Stimulated activated CD4-positive, alpha-beta T cell treated with anti-CD3 and anti-CD28 coated beads, Interleukin-12 subunit alpha, Interleukin-12 subunit beta, amount 100 ng/mL, for 24 hours (primary cell): ENCODE data around the gene VIPR2.
A peak's percentile ranks its signal among the peaks of the same experiment; 100 is the strongest.

Experiments used
- DNase-seq, 2 experiments: peaks; one replicate each; pipeline ENCODE4 v3.0.0-alpha.2; 2020; ENCODE audit warnings: low read depth in 2 of 2

The VIPR2 gene

GRCh38 chr7:159158125-159158887 is 13.6 kb upstream of the VIPR2 start:
- no peak for DNase-seq

DNA sequence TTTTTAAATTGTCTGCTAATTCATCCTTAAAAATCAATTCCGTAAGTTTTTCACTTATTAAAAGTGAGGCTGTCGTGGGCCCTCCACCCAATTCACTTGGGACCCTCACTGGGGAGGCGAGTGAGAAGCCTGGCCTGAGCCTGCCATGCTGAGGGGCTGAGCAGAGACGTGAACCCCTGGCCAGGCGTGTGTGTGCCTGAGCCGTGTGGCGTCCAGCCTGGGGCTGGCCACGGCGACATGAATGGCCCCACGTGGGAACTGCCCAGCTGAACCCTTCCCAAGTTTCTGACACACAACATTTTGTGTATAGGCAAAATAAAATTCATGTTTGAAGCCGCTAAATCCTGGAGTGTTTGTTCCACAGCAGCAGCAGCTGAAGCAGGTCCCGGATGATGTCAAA is 13.0 kb upstream of the VIPR2 start:
- no peak for DNase-seq

DNA sequence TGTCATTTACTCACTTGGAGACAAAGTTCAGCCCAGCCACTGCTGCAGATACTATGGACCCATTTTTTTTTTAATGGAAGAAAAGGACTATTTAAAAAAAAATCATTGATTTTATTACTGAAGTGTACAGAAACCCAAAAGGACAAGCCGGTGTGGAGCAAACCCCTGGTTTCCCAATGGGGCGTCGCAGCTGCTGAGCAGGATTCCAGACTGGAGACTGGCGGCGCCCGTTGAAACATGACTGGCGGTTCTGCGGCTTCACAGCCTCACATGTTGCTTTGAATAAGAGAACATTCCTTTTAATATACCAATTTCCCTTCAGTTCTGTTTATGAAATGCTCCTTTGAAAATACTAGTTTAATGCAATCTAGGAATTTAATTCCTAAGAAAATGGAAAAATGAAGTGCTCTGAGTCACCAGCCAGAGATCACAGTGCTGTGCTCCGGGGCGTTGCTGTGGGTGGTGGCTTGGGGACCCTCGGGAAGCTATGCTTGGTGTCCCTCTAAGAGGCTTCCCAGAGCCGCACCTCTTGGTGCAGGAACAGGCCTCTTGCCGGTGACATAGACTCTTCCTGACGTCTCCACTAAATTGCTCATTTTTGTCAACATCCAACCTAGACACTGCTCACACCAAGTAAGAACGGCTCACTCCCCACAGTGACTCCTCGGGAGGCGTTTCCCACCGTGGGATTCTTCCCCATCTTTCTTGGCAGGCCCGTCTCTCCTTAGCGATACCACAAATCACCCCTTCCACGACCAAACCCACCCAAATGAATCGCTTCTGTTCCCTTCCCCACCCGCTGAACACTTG is 12.0 kb upstream of the VIPR2 start:
- DNase-seq = no peak

DNA sequence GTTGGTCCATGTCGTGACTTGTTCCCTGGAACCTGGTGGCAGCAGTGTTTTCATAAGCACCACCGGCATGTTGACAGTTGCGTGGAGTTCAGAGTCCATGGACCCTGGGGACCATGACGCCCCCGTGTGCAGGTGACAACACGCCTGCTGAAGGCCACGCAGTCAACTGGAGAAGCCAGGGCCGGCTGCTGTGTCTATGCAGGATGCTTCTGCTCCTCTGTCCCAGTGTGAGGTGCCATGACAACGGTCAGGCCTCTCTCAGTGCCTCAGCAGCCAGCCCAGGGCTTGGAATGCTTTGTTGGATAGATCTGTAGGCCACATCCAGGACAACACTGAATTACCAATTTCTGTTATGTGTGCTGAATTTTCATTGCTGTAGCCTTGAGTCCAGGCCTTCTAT is 10.7 kb upstream of the VIPR2 start:
- no peak for DNase-seq

GRCh38 chr7:159154243-159154642 is 9.6 kb upstream of the VIPR2 start:
- DNase-seq = no peak

DNA sequence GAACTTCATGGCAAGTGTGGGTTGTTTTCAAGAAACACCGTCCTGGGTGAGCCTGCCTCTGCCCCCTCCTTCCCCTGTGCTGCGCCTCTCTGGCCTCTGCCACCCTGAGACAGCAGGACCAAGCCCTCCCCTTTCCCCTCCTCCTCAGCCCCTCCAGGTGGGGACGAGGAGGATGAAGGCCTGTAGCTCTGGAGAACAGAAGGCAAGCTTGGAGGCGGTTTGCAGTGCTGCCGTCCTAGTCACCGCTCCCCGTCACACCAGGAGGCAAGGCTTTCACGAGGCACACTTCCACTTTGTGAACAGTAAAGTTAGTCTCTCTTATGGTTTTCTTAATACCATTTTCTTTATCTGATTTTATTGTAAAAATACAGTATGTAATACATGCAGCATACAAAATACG is 8.8 kb upstream of the VIPR2 start:
- DNase-seq = no peak

DNA sequence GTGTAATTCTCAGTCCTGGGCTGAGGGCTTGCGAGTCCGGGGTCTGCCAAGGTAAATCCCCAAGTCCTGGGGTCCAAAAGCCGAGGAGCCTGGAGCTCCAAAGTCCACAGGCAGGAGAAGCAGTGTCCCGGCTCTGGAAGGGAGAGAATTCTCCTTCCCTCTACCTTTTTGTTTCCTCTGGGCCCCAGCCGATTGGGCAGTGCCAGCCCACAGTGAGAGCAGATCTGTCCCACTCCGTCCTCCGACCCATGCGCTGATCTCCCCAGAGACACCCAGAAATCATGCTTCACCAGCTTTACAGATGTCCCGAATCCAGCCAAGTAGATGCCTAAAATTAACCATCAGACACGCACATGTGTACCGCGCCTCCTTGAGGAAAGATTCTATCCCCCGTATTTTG is 8.1 kb upstream of the VIPR2 start:
- no peak for DNase-seq

GRCh38 chr7:159151231-159151630 is 6.6 kb upstream of the VIPR2 start:
- DNase-seq = no peak

GRCh38 chr7:159149488-159149887 is 4.8 kb upstream of the VIPR2 start:
- DNase-seq = no peak

GRCh38 chr7:159148430-159149395 is 4.0 kb upstream of the VIPR2 start:
- no peak for DNase-seq

DNA sequence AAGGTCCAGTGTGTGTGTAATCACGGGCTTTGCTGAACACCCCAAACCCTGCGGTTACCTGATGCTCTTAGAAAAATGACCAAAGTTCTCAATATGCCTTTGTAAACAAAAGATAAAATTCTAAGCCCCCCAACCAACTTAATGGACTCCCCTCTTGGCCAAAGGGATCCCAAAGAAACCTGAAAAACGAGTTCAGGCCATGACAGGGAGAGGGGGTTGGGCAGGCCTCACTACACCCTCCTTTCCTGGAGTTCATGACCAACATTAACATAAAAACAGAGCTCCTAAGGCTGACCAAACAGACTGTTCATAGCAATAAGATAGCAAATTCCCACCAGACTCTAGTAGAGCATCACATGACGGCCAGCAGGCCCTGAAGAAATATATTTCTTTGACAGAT is 3.0 kb upstream of the VIPR2 start:
- DNase-seq = no peak

GRCh38 chr7:159147246-159147645 is 2.6 kb upstream of the VIPR2 start:
- DNase-seq = no peak

- no peak for DNase-seq
Measured at GRCh38 chr7:159146084-159146858, 1.6 kb upstream of the VIPR2 start.

GRCh38 chr7:159145490-159145855 is 806 bp upstream of the VIPR2 start:
- DNase-seq = no peak

DNA sequence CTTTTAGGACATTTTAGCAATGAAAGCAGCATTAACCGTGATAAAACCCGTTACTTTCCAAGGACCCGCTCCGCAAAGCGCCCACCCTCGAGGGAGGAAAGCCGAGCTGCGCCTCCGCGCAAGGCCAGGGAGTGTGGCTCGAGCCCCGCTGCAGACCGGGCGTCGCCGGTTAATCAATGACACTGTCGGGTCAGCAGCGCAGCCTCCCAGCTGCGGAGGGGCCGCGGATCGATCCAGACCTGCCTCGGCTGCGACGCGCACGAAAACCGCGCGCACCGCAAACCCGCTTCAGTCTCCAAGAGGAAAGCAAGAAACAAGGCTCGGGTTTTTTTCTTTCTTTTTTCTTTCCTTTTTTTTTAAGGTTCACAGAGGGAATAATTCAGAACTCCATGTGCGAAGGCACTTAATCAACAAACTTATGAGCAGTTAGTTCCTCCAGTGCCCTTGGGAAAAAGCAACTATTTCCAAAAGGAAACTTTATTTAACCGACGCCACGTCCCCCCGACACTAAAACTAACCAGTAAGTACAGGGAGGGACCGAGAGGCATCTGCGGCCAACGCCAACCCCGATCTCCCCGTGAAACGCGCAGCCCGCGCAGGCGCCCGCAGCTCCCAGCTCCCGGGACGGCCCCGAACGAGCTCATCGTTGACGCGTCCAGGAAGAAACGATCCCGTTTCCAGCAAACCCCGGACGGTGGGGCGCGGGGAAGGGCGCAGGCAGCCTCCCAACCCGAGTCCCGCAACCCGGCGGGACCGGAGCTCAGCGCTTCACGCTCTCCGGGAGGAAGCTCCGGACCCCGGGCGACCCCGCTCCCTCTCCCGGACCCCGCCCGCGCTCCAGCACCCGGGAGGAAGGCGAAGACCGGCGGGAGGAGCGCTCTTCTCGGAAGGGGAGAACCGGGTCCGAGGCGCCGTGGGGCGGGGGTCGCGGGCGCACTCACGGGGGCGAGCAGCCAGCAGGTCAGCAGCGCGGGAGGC is 598 bp downstream of the VIPR2 start:
- peak in 1 of 2 experiments; percentile 35 for DNase-seq

DNA sequence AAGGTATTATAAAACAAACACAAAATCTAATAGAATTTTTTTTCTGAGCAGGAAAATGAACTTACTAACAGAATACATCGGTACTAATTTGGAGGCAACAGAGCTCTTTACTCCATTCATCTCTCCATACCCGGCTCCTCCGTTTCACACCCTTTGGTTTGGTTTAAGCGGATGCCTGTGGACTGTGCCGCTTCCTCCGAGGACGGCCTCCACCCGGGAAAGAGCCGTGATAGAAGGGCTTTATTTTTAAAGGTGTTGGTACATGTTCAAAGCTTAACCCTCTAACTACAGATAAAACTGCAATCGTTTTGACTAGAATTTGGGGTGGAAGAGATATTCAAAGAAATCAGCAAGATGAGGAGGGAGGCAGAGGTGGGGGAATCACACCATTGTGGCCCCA is 1.9 kb downstream of the VIPR2 start:
- no peak for DNase-seq

DNA sequence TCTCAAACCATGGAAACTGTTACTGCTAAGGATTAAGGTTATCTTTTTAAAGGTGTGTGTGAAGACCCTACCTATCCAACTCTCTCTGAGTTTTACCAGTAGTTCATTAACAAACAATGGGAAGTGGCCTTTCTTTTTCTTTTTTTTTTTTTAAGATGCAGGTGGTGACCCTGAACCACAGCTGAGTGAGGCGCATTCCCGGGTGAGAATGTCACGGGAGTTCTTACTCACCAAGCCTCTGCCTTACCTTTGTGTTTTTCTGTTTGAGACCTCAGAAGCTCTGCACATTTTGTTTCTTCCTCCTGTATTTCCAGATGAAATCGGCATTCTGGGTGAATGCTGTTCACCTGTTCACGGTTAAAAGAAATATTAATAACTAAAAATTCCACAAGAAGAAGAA is 2.5 kb downstream of the VIPR2 start:
- DNase-seq = no peak

DNA sequence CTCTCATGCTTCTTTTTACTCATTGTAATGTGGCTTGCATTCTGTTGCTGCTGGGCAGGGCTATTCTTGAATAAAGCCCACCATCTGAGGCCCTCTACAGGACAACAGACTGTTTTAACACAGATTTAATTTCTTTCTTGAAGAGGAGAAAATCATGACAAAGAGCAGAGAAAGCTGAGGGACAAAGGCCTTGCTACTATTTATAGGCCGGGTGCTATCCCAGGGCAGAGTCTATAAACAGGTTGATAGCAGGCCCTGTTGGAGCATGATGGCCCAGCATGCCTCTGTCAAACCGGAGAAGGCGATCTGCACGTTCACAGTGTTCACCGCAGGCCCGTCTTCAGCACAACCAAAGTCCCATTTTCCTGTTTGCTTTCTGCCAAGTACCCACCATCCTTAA is 3.0 kb downstream of the VIPR2 start:
- no peak for DNase-seq

- no peak for DNase-seq
Measured at GRCh38 chr7:159141167-159141566, 3.5 kb downstream of the VIPR2 start.
